BLaER1 treated with 17β-estradiol and CSF1 and Interleukin-3, amounts not matched to agents 10 nM and 100 nM (cell line): Measurements from ENCODE around the gene INCENP.

Source experiments
- H3K27ac ChIP-seq, 11 experiments: shearing (Covaris generic); formaldehyde crosslinking; 2 replicates each; pipeline ENCODE4 v1.8.1; 2022
- H3K27me3 ChIP-seq, 11 experiments: shearing (Covaris generic); formaldehyde crosslinking; 2 replicates each; pipeline ENCODE4 v1.8.1; 2022
- H3K36me3 ChIP-seq, 11 experiments: shearing (Covaris generic); formaldehyde crosslinking; 2 replicates each; pipeline ENCODE4 v1.8.1; 2022
- H3K4me1 ChIP-seq, 10 experiments: shearing (Covaris generic); formaldehyde crosslinking; 2 replicates each; pipeline ENCODE4 v1.8.1; 2022
- H3K4me2 ChIP-seq, 11 experiments: shearing (Covaris generic); formaldehyde crosslinking; 2 replicates each; pipeline ENCODE4 v1.8.1; 2022
- H3K4me3 ChIP-seq, 10 experiments: shearing (Covaris generic); formaldehyde crosslinking; 2 replicates each; pipeline ENCODE4 v1.8.1; 2022
- H3K9ac ChIP-seq, 11 experiments: shearing (Covaris generic); formaldehyde crosslinking; 2 replicates each; pipeline ENCODE4 v1.8.1; 2022
- H3K9me3 ChIP-seq, 11 experiments: shearing (Covaris generic); formaldehyde crosslinking; replicated peaks in 1 of 11; 2 replicates each; pipeline ENCODE4 v1.8.1; 2022
- H4K20me1 ChIP-seq, 11 experiments: shearing (Covaris generic); formaldehyde crosslinking; 2 replicates each; pipeline ENCODE4 v1.8.1; 2022
- Cebpa-rat ChIP-seq, 11 experiments: shearing (Covaris generic); IDR thresholded peaks; 2 replicates each; pipeline ENCODE4 v1.8.1; 2022

INCENP gene

DNA sequence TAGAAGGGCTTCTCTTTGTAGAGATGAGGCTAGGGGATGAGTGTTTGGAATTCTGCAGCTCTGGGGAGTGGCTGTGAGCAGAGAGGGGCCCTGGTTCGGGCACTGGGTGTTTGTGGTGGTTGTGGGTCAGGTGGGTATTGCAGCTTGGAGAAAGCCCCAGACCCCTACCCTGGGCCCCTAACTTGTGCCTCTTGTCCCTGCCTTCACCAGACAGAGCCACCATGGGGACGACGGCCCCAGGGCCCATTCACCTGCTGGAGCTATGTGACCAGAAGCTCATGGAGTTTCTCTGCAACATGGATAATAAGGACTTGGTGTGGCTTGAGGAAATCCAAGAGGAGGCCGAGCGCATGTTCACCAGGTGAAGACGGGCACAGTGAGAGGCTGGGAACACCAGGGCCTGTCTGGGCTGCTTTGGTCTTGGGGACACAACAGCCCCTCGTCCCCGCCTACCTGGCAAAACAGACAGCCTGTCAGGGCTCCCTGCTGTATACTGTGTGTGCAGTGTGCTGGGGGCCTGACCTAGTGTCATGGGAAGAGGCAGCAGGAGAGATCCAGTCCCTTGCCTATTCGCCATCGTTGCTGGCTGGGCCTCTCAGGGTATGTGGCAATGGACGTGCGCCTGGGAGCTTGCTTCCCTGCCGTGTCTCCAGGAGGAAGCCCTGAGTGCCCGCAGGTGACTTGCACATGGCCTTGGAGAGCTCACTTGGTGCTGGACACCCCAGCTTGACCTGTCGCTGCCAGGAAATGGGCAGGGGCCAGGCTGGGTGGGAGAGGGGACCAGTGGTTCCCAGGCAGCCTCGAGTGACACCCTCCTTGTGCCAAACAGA, 4.3 kb downstream of the INCENP start:
- Histone ChIP-seq H4K20me1 (peaks cover 0 to 86% (median 80%) of the 10 kb centered on the region in 11 experiments; a peak in 19 of 22 replicates), H3K27ac (no peak overlapping the region; a peak in 1 of 22 replicates), H3K4me3 (no peak overlapping the region), H3K36me3 (peaks cover 46 to 69% (median 65%) of the 10 kb centered on the region in 11 experiments), H3K27me3 (no peaks in the 10 kb centered on the region), H3K9ac (no peak overlapping the region), H3K4me1 (peaks cover 17 to 32% (median 22%) of the 10 kb centered on the region in 10 experiments), H3K9me3 (no peaks in the 10 kb centered on the region), H3K4me2 (no peak overlapping the region)
- TF ChIP-seq Cebpa-rat (IDR thresholded peaks at IDR 0.05), result no peak

DNA sequence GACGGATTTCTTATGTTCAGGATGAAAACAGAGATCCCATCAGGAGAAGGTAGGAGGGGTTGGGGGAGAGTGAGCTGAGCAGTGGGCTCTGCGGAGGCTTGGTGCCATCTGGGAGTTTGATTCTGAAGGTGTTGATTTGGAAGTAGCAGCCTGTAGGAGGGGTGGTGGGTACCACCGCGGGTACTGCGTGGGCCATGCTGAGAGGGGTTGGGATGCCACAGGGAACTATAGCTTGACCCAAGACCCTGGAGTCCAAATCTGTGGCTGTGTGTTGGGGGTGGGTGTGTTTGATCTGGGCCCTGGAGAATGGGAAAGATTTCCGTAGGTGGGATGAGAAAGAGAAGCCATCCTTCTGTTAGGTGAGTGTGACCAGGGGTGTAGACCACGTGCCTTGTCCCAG, 5.0 kb downstream of the INCENP start:
- Histone ChIP-seq H3K27ac (no peak overlapping the region; a peak in 1 of 22 replicates), H3K4me3 (no peak overlapping the region), H3K9me3 (no peaks in the 10 kb centered on the region), H4K20me1 (peaks cover 0 to 93% (median 87%) of the 10 kb centered on the region in 11 experiments; a peak in 19 of 22 replicates), H3K9ac (no peak overlapping the region; a peak in 1 of 22 replicates), H3K4me2 (no peak overlapping the region), H3K4me1 (peaks cover 14 to 37% (median 21%) of the 10 kb centered on the region in 10 experiments), H3K27me3 (no peaks in the 10 kb centered on the region), H3K36me3 (peaks cover 53 to 76% (median 72%) of the 10 kb centered on the region in 11 experiments)
- TF ChIP-seq Cebpa-rat (IDR thresholded peaks at IDR 0.05), result no peak

DNA sequence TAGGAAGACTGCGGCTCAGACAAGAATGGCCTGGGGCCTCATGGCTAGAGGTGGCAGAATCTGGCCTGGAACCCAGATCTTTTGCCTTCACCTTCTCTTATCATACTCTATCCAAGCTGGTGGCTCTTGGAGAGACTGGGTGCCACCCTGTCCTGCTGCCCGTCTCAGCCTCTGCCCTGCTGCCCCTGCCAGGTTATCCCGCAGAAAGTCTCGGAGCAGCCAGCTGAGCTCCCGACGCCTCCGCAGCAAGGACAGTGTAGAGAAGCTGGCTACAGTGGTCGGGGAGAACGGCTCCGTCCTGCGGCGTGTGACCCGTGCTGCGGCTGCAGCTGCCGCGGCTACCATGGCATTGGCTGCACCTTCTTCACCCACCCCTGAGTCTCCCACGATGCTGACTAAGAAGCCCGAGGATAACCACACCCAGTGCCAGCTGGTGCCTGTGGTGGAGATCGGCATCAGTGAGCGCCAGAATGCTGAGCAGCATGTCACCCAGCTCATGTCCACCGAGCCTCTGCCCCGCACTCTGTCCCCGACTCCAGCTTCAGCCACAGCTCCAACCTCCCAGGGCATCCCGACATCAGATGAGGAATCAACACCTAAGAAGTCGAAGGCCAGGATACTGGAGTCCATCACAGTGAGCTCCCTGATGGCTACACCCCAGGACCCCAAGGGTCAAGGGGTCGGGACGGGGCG, 5.9 kb downstream of the INCENP start:
- H3K27ac ChIP-seq, result no peak overlapping the region
- no peak overlapping the region for H3K4me3 ChIP-seq
- no peak overlapping the region for H3K4me2 ChIP-seq
- H3K9me3 ChIP-seq, result no peaks in the 10 kb centered on the region
- no peaks in the 10 kb centered on the region for H3K27me3 ChIP-seq
- peaks cover 14 to 35% (median 19%) of the 10 kb centered on the region in 10 experiments for H3K4me1 ChIP-seq
- peak overlapping the region in 1 of 11 experiments; percentile 14; a peak in 1 of 22 replicates for H3K9ac ChIP-seq
- no peak for TF ChIP-seq Cebpa-rat (IDR thresholded peaks at IDR 0.05)
- peaks cover 0 to 100% (median 94%) of the 10 kb centered on the region in 11 experiments; a peak in 19 of 22 replicates for H4K20me1 ChIP-seq
- peaks cover 56 to 84% (median 78%) of the 10 kb centered on the region in 11 experiments for H3K36me3 ChIP-seq

DNA sequence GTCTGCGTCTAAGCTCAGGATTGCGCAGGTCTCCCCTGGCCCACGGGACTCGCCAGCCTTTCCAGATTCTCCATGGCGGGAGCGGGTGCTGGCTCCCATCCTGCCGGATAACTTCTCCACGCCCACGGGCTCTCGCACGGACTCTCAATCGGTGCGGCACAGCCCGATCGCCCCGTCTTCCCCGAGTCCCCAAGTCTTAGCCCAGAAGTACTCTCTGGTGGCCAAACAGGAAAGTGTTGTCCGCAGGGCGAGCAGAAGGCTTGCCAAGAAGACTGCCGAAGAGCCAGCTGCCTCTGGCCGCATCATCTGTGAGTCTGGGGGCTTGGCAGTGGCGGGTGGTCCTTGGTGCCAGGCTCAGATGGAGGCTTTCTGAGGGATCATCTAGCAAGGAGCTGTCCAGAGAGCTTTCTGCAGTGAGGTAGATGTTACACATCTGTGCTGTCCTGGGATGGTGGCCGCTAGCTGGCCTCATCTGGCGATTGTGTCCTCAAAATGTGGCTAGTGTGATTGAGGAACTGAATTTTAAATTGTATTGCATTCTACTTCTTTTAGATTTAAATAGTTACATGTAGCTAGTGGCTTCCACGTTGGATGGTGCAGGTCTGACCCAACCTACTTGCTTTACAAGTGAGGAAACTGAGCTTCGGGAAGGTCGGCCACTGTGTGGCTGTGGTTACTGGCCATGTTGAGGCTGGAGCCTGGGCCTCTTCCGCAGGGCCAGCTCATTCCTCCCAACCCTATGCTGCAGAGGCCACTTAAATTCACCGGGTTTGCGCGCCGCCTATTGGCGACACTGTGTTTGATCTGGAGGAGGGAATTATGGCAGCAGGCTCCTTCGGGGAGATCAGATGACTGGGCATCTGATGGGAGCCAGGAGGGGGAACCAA, 6.7 kb downstream of the INCENP start:
- no peaks in the 10 kb centered on the region for H3K9me3 ChIP-seq
- H3K27ac ChIP-seq, result no peak overlapping the region
- H3K9ac ChIP-seq, result peak overlapping the region in 1 of 11 experiments; percentile 14; a peak in 1 of 22 replicates
- no peaks in the 10 kb centered on the region for H3K27me3 ChIP-seq
- no peak for TF ChIP-seq Cebpa-rat (IDR thresholded peaks at IDR 0.05)
- H4K20me1 ChIP-seq, result peaks cover 0 to 100% (median 95%) of the 10 kb centered on the region in 11 experiments; a peak in 19 of 22 replicates
- peaks cover 56 to 92% (median 86%) of the 10 kb centered on the region in 11 experiments for H3K36me3 ChIP-seq
- no peak overlapping the region for H3K4me3 ChIP-seq
- no peak overlapping the region for H3K4me2 ChIP-seq
- H3K4me1 ChIP-seq, result peaks cover 6 to 27% (median 11%) of the 10 kb centered on the region in 10 experiments

DNA sequence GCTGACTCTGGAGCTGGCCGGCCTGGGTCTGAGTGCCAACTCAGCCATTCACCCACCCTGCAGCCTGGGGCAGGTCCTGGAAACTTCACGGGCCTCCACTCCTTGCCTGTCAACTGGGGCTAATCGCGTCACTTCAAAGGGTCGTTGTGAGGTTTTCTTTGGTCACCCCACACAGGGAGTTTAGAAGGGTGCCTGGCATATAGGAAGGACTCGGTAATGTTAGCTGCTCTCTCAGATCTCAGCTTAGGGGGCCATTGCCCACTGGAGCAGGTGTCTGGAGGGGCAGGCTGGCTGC, 7.3 kb downstream of the INCENP start:
- peaks cover 0 to 21% (median 5%) of the 10 kb centered on the region in 10 experiments; a peak in 14 of 20 replicates for H3K4me1 ChIP-seq
- no peak overlapping the region for H3K4me3 ChIP-seq
- TF ChIP-seq Cebpa-rat (IDR thresholded peaks at IDR 0.05), result no peak
- no peak overlapping the region for H3K9ac ChIP-seq
- peaks cover 0 to 100% (median 94%) of the 10 kb centered on the region in 11 experiments; a peak in 19 of 22 replicates for H4K20me1 ChIP-seq
- H3K27ac ChIP-seq, result no peak overlapping the region
- H3K36me3 ChIP-seq, result peaks cover 56 to 96% (median 92%) of the 10 kb centered on the region in 11 experiments
- no peaks in the 10 kb centered on the region for H3K27me3 ChIP-seq
- H3K4me2 ChIP-seq, result no peak overlapping the region
- H3K9me3 ChIP-seq, result no peaks in the 10 kb centered on the region

GRCh38 chr11:62132191-62132590, 8.4 kb downstream of the INCENP start:
- H3K9me3 ChIP-seq, result no peaks in the 10 kb centered on the region
- peaks cover 57 to 100% (median 96%) of the 10 kb centered on the region in 11 experiments for H3K36me3 ChIP-seq
- no peak overlapping the region for H3K9ac ChIP-seq
- no peak overlapping the region for H3K4me3 ChIP-seq
- H3K4me2 ChIP-seq, result no peak overlapping the region
- no peak for TF ChIP-seq Cebpa-rat (IDR thresholded peaks at IDR 0.05)
- H3K27me3 ChIP-seq, result no peaks in the 10 kb centered on the region
- no peak overlapping the region for H3K27ac ChIP-seq
- H3K4me1 ChIP-seq, result peaks cover 0 to 17% (median 0%) of the 10 kb centered on the region in 10 experiments; a peak in 6 of 20 replicates
- H4K20me1 ChIP-seq, result peaks cover 0 to 100% (median 97%) of the 10 kb centered on the region in 11 experiments; a peak in 19 of 22 replicates

DNA sequence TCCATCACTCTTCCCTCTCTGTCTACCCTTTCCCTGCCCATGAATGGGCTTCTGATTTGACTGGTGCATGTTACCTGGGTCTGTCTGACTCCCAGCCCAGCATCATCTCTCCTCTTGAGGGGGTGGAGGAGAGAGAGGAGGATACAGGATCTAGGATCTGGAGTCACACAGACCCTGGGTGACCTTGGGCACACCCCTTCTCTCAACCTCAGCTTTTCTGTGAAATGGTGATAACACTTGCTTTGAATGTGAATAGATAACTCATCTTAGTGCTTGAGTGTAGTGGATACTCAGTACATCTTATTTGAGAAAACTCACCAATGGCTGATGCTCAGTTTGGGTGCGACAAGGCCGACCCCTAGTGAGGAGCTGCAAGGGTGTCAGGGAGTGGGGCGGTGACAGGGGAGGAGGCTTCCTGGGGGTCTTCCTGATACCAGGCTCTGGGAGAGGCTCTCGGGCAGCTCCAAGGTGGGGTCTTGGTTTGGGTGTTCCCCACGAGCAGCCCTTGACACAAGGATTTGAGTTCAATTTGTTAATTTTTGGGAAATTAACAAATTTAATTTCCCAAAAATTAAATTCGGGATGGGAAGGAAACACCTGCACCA, 9.0 kb downstream of the INCENP start:
- peaks cover 0 to 17% (median 0%) of the 10 kb centered on the region in 10 experiments; a peak in 4 of 20 replicates for H3K4me1 ChIP-seq
- peaks cover 63 to 100% (median 96%) of the 10 kb centered on the region in 11 experiments for H3K36me3 ChIP-seq
- peaks cover 0 to 100% (median 97%) of the 10 kb centered on the region in 11 experiments; a peak in 19 of 22 replicates for H4K20me1 ChIP-seq
- 0 out of 22 replicates have a peak overlapping the region, but pooled peaks of 1 of the 11 experiments have one; percentile 9 for H3K9ac ChIP-seq
- H3K27ac ChIP-seq, result no peak overlapping the region
- H3K27me3 ChIP-seq, result no peaks in the 10 kb centered on the region
- TF ChIP-seq Cebpa-rat (IDR thresholded peaks at IDR 0.05), result no peak
- no peaks in the 10 kb centered on the region for H3K9me3 ChIP-seq
- no peak overlapping the region for H3K4me2 ChIP-seq
- H3K4me3 ChIP-seq, result no peak overlapping the region
